ENCODE data around the gene KRTAP10-9. TPM values are rescaled to one million over a fixed set of nuclear protein-coding genes. Genes with fewer than 3 reads are reported as not detected.

The KRTAP10-9 gene
- total and polyA plus RNA-seq, 2 of the 8 experiments (the other 6 are each of a cell fraction or from before 2014, with no cell fraction given): not detected

DNA sequence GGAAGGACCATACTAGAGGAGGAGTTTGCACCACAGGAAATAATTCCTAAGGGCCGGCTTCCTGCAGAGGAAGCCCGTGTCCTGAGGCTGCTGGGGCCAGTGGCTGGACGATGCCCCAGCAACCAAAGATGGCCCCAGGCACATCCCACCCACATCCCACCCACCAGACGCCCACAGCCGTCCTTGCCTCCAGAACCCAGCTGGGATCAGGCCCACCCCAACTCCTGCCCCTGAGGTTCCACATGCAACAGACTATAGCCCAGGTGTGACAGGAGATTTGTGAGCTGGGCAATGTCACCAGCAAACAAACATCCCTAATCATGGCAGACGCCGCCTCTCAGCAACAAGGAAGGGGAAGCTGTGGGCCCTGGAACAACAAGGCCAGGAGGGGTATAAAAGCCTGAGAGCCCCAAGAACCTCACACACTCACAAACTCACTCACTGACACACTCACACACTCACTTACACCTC lies at the start of gene KRTAP10-9 (continued):
- TF ChIP-seq SP1 (IDR thresholded peaks at IDR 0.05; ENCODE audit: low read depth, low read length) (no peak), EGR1 (IDR thresholded peaks at IDR 0.05; ENCODE audit: borderline replicate concordance, low read depth, low read length) (no peak), BCL11A (IDR thresholded peaks at IDR 0.05; ENCODE audit: low read depth in 2 of 2, low read length in 2 of 2) (no peak), TEAD4 (IDR thresholded peaks at IDR 0.05; ENCODE audit: low read depth, low read length) (no peak), BACH1 (IDR thresholded peaks at IDR 0.05; ENCODE audit: low read length) (no peak), JUN (IDR thresholded peaks at IDR 0.05; ENCODE audit: low read depth, low read length) (no peak)
- TF ChIP-seq, protein P1, sequence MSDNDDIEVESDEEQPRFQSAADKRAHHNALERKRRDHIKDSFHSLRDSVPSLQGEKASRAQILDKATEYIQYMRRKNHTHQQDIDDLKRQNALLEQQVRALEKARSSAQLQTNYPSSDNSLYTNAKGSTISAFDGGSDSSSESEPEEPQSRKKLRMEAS (IDR thresholded peaks at IDR 0.05): no peak
- TF ChIP-seq, protein P2, sequence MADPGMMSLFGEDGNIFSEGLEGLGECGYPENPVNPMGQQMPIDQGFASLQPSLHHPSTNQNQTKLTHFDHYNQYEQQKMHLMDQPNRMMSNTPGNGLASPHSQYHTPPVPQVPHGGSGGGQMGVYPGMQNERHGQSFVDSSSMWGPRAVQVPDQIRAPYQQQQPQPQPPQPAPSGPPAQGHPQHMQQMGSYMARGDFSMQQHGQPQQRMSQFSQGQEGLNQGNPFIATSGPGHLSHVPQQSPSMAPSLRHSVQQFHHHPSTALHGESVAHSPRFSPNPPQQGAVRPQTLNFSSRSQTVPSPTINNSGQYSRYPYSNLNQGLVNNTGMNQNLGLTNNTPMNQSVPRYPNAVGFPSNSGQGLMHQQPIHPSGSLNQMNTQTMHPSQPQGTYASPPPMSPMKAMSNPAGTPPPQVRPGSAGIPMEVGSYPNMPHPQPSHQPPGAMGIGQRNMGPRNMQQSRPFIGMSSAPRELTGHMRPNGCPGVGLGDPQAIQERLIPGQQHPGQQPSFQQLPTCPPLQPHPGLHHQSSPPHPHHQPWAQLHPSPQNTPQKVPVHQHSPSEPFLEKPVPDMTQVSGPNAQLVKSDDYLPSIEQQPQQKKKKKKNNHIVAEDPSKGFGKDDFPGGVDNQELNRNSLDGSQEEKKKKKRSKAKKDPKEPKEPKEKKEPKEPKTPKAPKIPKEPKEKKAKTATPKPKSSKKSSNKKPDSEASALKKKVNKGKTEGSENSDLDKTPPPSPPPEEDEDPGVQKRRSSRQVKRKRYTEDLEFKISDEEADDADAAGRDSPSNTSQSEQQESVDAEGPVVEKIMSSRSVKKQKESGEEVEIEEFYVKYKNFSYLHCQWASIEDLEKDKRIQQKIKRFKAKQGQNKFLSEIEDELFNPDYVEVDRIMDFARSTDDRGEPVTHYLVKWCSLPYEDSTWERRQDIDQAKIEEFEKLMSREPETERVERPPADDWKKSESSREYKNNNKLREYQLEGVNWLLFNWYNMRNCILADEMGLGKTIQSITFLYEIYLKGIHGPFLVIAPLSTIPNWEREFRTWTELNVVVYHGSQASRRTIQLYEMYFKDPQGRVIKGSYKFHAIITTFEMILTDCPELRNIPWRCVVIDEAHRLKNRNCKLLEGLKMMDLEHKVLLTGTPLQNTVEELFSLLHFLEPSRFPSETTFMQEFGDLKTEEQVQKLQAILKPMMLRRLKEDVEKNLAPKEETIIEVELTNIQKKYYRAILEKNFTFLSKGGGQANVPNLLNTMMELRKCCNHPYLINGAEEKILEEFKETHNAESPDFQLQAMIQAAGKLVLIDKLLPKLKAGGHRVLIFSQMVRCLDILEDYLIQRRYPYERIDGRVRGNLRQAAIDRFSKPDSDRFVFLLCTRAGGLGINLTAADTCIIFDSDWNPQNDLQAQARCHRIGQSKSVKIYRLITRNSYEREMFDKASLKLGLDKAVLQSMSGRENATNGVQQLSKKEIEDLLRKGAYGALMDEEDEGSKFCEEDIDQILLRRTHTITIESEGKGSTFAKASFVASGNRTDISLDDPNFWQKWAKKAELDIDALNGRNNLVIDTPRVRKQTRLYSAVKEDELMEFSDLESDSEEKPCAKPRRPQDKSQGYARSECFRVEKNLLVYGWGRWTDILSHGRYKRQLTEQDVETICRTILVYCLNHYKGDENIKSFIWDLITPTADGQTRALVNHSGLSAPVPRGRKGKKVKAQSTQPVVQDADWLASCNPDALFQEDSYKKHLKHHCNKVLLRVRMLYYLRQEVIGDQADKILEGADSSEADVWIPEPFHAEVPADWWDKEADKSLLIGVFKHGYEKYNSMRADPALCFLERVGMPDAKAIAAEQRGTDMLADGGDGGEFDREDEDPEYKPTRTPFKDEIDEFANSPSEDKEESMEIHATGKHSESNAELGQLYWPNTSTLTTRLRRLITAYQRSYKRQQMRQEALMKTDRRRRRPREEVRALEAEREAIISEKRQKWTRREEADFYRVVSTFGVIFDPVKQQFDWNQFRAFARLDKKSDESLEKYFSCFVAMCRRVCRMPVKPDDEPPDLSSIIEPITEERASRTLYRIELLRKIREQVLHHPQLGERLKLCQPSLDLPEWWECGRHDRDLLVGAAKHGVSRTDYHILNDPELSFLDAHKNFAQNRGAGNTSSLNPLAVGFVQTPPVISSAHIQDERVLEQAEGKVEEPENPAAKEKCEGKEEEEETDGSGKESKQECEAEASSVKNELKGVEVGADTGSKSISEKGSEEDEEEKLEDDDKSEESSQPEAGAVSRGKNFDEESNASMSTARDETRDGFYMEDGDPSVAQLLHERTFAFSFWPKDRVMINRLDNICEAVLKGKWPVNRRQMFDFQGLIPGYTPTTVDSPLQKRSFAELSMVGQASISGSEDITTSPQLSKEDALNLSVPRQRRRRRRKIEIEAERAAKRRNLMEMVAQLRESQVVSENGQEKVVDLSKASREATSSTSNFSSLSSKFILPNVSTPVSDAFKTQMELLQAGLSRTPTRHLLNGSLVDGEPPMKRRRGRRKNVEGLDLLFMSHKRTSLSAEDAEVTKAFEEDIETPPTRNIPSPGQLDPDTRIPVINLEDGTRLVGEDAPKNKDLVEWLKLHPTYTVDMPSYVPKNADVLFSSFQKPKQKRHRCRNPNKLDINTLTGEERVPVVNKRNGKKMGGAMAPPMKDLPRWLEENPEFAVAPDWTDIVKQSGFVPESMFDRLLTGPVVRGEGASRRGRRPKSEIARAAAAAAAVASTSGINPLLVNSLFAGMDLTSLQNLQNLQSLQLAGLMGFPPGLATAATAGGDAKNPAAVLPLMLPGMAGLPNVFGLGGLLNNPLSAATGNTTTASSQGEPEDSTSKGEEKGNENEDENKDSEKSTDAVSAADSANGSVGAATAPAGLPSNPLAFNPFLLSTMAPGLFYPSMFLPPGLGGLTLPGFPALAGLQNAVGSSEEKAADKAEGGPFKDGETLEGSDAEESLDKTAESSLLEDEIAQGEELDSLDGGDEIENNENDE (IDR thresholded peaks at IDR 0.05; ENCODE audit: insufficient replicate concordance, low read length): no peak

All from H1 (cell line).